Activated CD8-positive, alpha-beta T cell treated with anti-CD3 and anti-CD28 coated beads for 36 hours (primary cell): ENCODE results near the gene PLXNB1. TPM values are rescaled to one million over a fixed set of nuclear protein-coding genes. Genes with fewer than 3 reads are reported as not detected.

ENCODE experiments used
- ATAC-seq: fragments of 200-7000 bp; cut with Tn5 transposase; one replicate; pipeline ENCODE4 v1.10.0; 2021; ENCODE audit warnings: mild to moderate bottlenecking, moderate library complexity
- CTCF ChIA-PET: fragments of 350-600 bp; sonication (Branson Sonifier 250); formaldehyde crosslinking; loops from one replicate; lab custom pipeline; 2021; ENCODE audit warnings: antibody characterized with exemption; lab: Charles Lee
- POLR2A ChIA-PET: fragments of 350-600 bp; sonication (Branson Sonifier 250); formaldehyde crosslinking; loops from one replicate; lab custom pipeline; 2021; ENCODE audit warnings: antibody characterized with exemption; lab: Charles Lee
- DNase-seq: peaks from one replicate; pipeline ENCODE4 v3.0.0-alpha.2; 2020
- H3K27ac Mint-ChIP-seq: one replicate; pipeline ENCODE4 v1.8.0; 2021; ENCODE audit warnings: mild to moderate bottlenecking, mixed read lengths
- H3K27me3 Mint-ChIP-seq: one replicate; pipeline ENCODE4 v1.8.0; 2021; ENCODE audit warnings: mixed read lengths
- H3K36me3 Mint-ChIP-seq: one replicate; pipeline ENCODE4 v1.8.0; 2021; ENCODE audit warnings: low read depth, mixed read lengths
- H3K4me1 Mint-ChIP-seq: one replicate; pipeline ENCODE4 v1.8.0; 2021; ENCODE audit warnings: low read depth, mixed read lengths
- H3K4me3 Mint-ChIP-seq: one replicate; pipeline ENCODE4 v1.8.0; 2021; ENCODE audit warnings: mild to moderate bottlenecking, moderate library complexity, mixed read lengths
- H3K9me3 Mint-ChIP-seq: one replicate; pipeline ENCODE4 v1.8.0; 2021; ENCODE audit warnings: mixed read lengths
- CTCF ChIP-seq: fragments of 200-600 bp; IDR thresholded peaks from one replicate; pipeline ENCODE4 v1.8.0; 2022; ENCODE audit warnings: antibody characterized with exemption, mild to moderate bottlenecking
- intact Hi-C: fragments of 100-400 bp; cut with micrococcal nuclease; formaldehyde crosslinking; loops from one replicate; pipeline ENCODE4 v1.10.0; 2022
- total RNA-seq, 2 experiments: library from RNA; stranded (reverse); gene quantifications; one replicate each; pipeline ENCODE4 v1.2.3, GENCODE V29; 2021

The PLXNB1 gene
- total RNA-seq, 2 experiments from 2014 or later: 3.7 TPM

GRCh38 chr3:48423883-48424695, 5.8 kb downstream of the PLXNB1 start:
- Mint-ChIP-seq H3K36me3 (no peaks in the 10 kb centered on the region), H3K4me3 (no peak overlapping the region), H3K4me1 (no peaks in the 10 kb centered on the region), H3K9me3 (no peaks in the 10 kb centered on the region), H3K27ac (no peak overlapping the region), H3K27me3 (peaks cover 6% of the 10 kb centered on the region)
- ATAC-seq (no peak), DNase-seq (no peak)
- TF ChIP-seq CTCF: no peak
- ChIA-PET CTCF (interaction anchor here (0.8 to 3.4 kb wide), 4 partner anchors 12 to 37 kb away, joined by 3 to 16 read pairs (median 5); no protein-coding TSS in a partner anchor), POLR2A (interaction anchor here (0.6 to 0.8 kb wide), 2 partner anchors 12 to 41 kb away, joined by 3 read pairs; no protein-coding TSS in a partner anchor)
- intact Hi-C loops: no loop called here

- H3K9me3 Mint-ChIP-seq: no peaks in the 10 kb centered on the region
- ATAC-seq (no peak), DNase-seq (no peak)
- H3K36me3 Mint-ChIP-seq: no peaks in the 10 kb centered on the region
- H3K27ac Mint-ChIP-seq: no peak overlapping the region
- POLR2A ChIA-PET: interaction anchor here (0.6 to 1.5 kb wide), 3 partner anchors 13 to 155 kb away, joined by 3 read pairs; no protein-coding TSS in a partner anchor
- H3K4me1 Mint-ChIP-seq: no peaks in the 10 kb centered on the region
- CTCF ChIA-PET: interaction anchor here (1.2 to 3.4 kb wide), 5 partner anchors 9 to 36 kb away, joined by 3 to 18 read pairs (median 7); no protein-coding TSS in a partner anchor
- no peak for TF ChIP-seq CTCF
- intact Hi-C loops: no loop called here
- H3K27me3 Mint-ChIP-seq: peaks cover 6% of the 10 kb centered on the region
- H3K4me3 Mint-ChIP-seq: no peak overlapping the region
These were observed 6.5 kb downstream of the PLXNB1 start for GRCh38 chr3:48423241-48423882.

GRCh38 chr3:48422681-48423080, 7.2 kb downstream of the PLXNB1 start:
- ATAC-seq (no peak), DNase-seq (no peak)
- H3K36me3 Mint-ChIP-seq: no peaks in the 10 kb centered on the region
- H3K4me3 Mint-ChIP-seq: no peak overlapping the region
- ChIA-PET CTCF (interaction anchor here (0.8 to 3.4 kb wide), 4 partner anchors 10 to 145 kb away, joined by 3 to 18 read pairs (median 10); no protein-coding TSS in a partner anchor), POLR2A (interaction anchor here (1.0 to 1.5 kb wide), 2 partner anchors 17 to 155 kb away, joined by 3 read pairs; no protein-coding TSS in a partner anchor)
- H3K27me3 Mint-ChIP-seq: no peaks in the 10 kb centered on the region
- no peak overlapping the region for H3K27ac Mint-ChIP-seq
- no peak for TF ChIP-seq CTCF
- intact Hi-C loops: no loop called here
- no peaks in the 10 kb centered on the region for H3K9me3 Mint-ChIP-seq
- no peaks in the 10 kb centered on the region for H3K4me1 Mint-ChIP-seq

- H3K36me3 Mint-ChIP-seq: no peaks in the 10 kb centered on the region
- CTCF ChIA-PET: interaction anchor here (0.8 to 3.4 kb wide), 4 partner anchors 10 to 144 kb away, joined by 3 to 18 read pairs (median 10); no protein-coding TSS in a partner anchor
- no peaks in the 10 kb centered on the region for H3K4me1 Mint-ChIP-seq
- no peak for TF ChIP-seq CTCF
- no peak for ATAC-seq
- H3K27me3 Mint-ChIP-seq: no peaks in the 10 kb centered on the region
- H3K4me3 Mint-ChIP-seq: no peak overlapping the region
- peak; percentile 16 for DNase-seq
- intact Hi-C loops: no loop called here
- no peak overlapping the region for H3K27ac Mint-ChIP-seq
- POLR2A ChIA-PET: interaction anchor here (1.0 to 1.5 kb wide), 2 partner anchors 17 to 154 kb away, joined by 3 read pairs; no protein-coding TSS in a partner anchor
- H3K9me3 Mint-ChIP-seq: no peaks in the 10 kb centered on the region
These were observed 7.6 kb downstream of the PLXNB1 start for GRCh38 chr3:48422272-48422671.
